ENCODE measurements around the gene DECR2.
"Not testable (repeated sequence)": the region's sequence is repeated elsewhere in the genome, so short reads cannot be mapped to it uniquely, and the experiment has no call there.

DECR2 gene

DNA sequence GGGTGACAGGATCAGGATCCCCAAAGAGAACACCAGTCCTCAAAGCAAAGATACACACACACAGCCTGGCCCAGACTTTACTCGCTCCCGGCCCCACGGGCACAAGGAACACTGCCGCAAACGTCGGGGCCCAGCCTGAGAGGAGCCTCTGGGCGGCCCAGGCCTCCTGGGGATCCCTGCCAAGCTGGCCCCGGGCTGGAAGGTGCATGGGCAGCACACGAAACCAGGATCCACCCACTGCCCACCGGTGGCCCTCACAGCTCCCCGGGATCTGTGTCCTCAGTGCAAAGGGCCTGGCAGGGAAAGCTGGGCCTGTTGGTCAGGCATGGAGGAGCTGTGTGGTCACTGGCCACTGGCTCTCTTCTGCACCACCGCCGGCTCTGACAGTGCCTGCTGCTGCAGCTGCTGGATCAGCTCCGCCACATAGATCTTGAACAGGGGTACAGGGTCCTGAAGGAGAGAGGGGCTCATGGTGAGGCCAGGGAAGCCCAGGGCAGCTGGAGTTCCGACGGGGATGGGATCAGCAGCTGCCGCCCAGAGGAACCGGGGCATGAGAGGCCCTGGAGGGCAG is 34.3 kb upstream of the DECR2 start:
- DNase-seq: no peak

DNA sequence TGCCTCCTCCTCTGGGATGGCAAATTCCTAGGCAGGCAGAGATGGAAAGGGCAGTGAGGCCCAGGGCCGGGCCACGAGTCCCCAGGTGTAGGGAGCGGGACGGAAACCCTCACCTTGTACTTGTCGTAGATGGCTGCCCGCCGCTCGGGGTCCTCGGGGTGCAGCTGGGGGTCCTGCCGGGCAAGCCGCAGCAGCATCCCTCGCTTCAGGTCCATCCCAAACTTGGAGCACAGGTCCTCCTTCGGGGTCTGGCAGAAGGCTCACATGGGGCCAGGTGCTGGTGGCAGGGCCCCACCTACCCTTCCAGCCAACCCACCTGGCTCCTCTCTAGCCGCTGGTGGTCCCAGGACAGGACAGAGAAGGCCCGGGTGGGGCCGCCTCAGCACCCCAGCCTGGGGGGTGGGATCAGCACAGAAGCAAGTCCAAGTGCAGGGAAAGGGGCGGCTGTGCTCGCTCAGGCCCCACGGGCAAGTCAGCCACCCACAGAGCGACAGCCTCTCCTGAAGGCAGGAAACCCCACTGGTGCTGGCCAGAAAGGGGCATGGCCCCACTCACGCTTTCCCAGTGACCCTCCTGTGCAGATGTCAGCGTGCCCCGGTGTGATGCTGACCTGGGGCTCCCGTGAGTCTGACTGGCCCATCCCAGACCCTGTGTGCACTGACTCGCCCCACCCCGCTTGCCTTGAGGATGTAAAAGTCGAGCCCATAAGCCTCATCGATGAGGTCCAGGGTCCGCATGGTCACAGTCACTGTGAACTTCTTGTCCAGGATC is 33.1 kb upstream of the DECR2 start:
- DNase-seq: no peak

DNA sequence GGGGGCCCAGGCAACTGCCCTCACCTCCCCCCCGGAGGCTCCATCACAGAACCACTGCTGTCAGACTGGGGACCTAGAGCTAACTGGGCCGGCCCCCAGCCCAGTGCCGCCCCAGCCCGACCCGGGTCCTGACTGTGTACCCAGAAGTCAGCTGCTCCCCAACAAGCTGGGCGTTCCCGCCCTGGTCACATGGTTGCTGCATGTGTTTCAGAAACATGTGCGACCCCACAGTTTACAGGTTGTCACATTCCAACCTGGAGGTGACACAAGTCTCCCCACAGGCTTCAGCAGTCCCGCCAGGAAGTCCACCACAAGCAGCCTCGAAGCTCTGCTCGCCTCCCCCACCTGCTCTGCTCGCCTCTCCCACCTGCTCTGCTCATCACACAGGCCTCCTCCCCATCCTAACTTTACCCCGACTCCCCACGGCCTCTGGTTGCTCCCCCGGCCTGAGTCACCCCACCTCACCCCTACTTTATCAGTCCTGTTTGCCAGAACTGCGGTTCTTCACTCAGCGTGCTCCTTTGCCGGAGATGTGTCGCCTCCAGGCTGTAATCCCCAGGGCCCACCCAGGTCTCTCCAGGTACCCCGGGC is 32.3 kb upstream of the DECR2 start:
- no peak for DNase-seq

DNA sequence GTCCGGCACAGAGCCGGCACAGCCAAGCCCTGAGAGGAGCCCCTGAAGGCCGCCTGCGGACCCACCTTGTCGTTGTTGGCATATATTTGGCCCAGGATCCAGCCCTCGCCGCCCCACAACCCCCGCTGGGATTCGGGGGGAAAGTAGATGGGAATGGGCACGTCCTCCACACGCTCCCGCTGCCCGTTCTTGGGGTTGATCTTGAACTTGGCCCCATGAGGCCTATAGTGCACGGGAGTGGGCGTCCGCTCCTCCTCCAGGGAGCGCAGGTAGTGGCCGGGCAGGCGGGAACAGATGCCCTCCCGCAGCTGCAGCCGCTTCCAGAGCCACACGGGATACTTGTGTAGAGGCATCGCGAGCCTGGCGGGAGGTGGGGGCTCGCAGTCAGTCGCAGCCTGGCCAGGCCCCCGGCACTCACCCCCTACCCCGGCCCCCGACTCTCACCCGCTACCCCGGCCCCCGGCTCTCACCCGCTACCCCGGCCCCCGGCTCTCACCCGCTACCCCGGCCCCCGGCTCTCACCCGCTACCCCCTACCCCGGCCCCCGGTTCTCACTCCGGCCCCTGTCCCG is 31.7 kb upstream of the DECR2 start:
- no peak for DNase-seq

DNA sequence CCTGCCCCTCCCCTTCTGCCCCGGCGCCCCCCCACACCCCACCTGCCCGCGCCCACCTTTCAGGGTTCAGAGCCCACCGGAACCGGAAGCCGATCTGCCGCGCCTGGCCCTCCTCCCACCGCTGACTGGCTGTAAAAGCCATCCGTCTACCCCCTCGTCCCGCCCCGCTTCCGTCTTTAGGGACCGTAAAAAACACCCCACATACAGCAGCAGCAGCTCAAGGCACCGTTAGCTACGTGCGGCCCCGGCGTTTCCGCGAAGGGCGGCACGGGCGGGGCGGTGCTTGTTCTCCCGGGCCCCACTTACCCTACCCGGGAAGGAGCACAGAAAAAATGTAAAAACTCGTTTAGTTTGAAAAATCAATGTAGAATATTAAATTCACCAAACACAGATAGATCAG is 31.2 kb upstream of the DECR2 start, which contains the start of gene MRPL28:
Gene MRPL28 (minus strand): TSS at position 96 of the 400 bp plus-strand sequence. CDS start 320 bp downstream, outside the sequence.
- DNase-seq: peak; percentile 75 to 89 (median 82)

DNA sequence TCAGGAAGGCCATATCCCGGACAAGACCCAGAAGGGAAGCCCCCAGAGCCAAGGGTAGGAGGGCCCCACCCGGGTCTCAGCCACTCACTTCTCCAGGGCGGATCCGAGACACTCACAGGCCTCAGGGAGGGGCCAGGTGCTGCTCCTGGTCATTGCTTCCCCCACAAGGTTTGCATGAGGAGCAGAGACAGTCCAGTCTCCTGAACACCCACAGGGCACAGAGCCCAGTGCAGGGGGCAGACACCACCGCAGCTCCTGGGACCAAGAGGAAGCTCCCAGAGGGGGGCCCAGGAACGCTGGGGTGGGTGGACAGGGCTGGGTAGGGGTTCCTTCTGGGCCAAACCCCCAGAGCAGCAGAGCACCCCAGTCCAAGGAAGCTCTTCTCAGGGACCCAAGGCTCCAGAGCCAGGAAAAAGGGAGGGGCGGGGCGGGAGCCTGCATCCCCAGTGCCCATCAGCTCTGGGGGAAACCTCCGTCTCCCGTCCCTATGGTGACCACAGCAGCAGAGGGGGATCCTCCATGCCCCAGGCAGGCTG is 30.6 kb upstream of the DECR2 start:
- DNase-seq: no peak

DNA sequence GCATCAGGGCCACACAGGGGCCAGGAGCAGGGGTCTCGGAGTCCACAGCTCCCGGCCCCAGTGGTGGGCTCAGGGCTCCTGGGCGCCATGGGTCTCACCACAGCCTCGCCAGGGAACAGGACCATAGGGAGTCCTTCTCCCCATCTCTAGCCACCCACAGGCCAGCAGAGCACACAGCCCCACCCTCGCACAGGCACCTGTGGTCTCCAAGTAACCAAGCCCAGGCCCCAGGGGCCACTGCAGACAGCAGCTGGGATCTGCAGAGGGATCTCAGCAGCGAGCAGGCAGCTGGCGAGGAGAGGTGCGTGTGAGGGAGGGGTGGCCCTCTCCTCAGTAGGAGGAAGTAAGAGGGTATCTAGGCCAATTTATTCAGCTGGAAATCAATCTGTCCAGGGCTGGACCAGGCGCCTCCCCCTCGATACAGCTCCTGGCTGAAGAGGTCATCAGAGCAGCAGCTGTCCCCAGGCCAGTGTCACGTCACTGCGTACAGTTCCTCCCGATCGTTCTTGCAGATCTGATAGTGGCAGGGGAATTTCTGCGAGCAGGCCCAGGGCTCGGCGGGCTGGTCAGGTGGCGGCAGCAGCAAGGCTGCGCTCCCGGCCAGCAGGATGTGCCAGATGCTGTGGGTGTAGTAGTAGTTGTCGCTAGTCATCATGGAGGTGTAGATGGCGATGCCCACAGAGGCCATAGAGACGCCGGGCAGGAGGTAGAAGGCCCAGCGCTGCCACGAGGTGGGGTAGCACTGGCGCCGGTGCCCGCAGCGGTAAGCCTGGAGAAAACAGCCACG is 30.0 kb upstream of the DECR2 start:
- no peak for DNase-seq

DNA sequence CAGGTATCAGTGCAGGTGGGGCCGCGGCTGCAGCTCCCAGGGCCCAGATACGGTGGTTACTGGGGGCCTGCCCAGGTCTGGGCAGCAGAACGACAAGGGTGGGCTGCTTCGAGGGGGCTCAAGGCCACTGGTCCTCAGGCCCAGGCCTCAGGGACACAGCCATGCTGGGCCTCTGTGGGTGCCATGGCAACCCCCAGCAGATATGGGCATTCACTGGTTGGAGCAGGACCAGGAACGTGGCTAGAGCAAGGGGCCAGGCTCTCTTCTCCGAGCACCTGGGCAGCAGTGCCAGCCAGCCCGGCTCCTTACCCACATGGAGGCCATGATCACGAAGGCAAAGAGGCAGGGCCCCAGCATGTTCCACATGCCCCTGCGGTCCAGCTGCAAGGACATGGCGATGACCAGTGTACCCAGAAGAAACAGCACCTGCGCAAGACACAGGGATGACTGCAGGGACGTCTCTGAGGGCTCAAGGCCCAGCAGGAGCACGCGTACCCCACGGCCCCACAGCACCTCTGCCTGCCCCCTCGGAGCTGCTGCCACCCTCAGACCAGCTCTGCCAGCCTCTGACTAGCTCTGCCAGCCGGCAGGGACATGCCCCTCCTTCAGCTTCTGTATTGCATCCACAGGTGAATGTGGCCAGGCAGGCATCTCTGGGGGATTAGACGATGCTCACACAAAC is 29.2 kb upstream of the DECR2 start:
- DNase-seq: no peak

DNA sequence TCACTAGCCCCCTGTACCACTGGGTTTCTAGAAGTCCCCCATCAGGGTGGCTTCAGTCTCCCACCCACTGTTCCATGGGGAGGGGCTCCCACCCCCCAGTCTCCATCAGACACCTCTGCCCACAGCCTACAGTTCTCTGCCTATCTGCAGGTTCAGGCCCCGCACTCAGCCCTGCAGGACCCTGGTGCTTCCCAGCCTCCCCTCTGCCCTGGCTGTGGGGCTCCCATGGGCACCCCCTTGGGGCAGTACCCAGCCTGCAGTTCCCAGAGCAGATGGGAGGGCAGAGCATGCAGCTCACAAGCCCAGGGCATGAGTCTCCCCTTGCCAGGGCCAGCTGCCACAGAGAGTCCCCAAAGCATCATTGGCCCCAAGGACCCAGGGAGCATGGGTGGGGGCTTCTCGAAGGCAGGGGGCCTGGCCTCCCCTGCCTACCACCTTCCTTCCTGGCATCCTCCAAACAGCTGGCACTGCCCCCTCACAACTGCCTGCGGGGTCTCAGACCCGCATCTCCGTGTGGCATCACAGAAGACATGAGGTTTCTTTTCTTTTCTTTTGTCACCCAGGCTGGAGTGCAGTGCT is 28.6 kb upstream of the DECR2 start:
- no peak for DNase-seq

DNA sequence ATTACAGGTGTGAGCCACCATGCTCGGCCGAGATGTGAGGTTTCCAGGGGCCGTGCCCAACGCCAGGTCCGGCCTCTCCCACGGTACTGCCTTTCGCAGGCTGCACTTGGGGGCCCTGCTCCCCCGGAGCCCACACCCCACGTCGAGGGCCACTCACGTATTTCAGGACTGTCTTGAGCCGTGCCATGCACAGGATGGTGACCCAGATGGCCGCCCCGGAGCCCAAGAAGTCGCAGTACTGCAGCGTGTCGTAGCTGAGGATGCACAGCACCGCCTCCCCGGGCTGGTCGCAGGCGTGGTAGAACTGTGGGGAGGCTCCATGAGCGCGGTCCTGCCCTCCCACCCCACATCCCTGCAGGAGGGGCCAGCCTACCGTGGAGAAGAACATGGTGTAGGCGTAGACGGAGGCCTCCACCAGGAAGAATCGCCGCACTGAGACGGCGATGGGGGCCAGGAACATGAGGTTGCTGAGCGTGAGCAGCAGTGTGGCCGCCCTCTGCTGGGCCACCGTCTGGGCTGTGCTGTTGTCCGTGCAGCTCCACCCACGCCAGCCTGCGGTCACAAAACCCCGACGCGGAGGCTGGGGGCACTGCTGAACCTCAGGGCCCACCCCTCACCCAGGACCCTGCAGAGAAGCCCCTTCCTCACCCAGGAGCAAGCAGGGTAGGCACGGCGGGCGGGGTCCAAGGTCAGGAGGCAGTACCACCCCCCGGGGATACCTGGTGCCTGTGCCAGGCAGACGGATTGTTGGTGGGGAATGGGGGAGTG is 27.7 kb upstream of the DECR2 start:
- DNase-seq: no peak

DNA sequence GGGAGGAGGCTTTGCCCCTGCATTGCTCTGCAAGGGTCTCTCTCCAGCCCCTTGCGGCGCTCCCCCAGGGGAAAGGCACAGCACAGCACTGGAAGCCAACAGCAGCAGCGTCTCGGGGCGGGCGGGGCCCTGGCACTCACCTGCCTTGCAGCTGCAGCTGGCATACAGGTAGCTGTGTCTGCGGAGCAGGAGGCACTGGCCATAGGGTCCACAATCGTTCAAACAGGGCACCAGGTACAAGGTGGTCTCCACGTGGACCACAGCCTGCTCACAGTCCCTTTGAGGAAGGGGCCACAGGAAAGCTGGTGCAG is 27.1 kb upstream of the DECR2 start:
- DNase-seq: no peak

DNA sequence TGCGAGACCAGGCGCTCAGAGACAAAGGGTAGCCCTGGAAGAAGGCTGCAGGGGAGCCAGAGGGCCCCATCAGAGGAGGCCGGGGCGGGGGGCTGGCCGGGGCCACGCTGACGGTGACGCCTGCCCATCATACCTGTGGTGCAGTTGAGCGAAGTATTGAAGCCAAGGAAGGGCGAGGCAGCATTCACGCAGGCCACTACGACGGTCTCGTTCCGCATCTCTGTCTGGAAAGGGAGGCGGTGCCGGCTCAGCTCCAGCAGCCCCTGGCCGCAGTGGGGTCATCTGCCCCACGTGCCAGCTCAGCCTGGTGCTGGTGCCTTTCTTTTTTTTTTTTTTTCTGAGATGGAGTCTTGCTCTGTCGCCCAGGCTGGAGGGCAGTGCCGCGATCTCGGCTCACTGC is 26.5 kb upstream of the DECR2 start:
- DNase-seq: no peak

DNA sequence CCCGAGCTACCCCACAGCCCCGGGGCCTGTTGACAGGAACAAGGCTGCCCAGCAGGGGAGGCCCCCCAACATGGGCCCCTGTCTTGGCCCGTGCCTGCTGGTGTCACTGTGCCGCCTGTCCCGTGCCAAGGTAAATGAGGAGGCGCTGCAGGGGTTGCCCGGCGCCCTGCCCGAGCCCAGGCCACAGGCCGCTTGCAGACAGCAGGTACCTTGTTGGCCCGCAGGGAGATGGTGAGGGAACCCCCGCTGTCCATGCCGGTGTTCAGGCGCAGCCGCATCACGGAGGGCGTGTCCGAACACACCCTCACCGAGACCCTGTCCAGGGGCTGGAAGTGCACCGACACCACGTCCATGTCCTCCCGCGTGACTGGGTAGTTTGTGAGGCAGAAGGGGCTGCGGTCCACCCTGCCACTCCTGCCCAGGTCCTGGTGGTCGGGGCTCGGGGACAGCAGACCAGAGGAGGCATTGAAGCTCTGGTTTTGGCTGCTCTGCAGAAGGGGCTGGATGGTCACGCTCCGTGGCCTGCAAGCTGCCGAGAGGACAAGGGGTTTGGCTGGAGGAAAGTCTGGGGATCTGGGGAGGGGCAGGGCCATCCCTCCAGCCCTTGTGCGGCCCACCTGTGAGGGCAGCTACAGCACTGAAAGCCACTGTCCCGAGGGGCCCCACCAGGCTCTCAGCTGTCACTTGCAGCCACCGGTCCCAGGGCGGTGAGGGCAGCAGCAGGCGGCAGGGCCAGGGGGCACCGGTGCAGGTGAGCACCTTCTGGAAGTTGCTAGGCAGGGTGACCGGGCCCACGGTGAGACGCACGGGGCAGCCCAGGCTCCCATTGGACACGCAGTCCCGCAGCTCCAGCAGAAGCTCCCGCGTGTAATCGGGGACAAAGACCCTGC is 25.5 kb upstream of the DECR2 start:
- DNase-seq: no peak

DNA sequence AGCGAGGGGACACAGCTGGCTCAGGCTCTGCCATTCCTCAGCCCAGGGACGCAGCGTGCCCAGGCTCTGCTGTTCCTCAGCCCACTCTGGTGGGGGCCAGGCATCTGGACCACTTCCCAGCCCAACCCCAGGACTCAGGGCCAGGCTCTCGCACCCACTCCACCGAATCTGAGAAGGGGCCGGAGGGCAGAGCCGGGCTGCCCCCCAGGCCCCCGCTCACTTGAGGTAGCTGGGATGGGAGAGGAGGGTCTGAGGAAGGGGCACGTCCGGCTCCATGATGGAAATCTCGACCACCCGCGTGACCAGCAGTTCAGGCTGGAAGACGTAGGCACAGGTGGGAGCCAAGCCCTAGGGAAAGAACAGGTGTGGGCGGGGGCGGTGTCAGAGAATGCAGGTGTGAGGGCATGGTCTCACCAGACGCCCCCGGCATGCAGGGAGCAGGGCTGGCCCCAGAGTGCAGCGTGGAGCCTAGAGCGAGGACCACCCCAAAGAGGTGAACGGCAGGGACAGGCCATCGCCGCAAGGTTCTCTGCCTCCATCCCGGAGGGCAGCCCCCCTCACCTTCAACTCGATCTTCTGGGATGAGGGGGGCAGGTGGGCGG is 24.8 kb upstream of the DECR2 start:
- no peak for DNase-seq

DNA sequence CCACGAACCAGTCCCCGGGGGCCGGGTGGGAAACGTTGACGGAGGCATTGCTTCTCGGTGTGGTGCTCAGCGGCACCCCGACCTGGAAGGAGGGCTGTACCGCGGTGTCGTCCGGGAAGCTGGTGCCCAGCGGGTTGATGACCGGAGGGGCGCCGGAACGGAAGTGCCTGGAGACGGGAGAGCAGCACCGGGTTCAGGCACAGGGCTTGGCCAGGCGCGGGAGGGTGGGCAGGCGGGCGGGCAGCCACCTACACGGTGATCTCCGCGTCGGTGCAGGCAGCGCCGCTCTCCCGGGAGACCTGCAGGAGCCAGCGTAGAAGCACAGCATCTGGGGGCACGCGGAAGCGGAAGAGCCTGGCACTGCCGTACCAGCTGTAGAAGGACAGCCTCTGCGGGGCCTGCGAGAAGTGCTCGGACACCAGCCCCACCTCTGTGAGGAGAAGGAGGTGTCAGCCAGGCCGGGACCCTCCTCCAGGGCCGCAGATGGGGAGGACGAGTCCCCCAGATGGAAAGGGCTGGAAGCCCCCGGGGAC is 24.2 kb upstream of the DECR2 start:
- DNase-seq: no peak

DNA sequence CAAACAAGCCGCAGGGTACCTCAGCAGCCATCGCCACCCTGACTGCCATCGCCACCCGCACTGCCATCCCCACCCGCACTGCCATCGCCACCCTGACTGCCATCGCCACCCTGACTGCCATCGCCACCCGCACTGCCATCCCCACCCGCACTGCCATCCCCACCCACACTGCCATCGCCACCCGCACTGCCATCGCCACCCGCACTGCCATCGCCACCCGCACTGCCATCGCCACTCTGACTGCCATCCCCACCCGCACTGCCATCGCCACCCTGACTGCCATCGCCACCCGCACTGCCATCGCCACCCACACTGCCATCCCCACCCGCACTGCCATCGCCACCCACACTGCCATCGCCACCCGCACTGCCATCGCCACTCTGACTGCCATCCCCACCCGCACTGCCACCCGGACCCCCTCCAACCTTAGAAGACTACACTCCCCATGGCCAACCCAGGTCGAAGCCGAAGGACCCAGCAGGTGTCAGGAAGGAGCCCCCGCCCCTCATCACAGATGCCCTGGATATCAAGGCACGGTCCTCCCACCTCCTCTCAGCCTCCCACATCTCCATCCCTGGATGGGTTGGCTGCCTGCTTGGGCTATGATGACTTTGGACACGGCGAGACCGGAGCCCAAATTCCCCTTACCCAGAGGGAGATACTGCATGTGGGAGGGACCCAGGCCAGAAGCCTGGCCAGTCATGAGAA is 23.4 kb upstream of the DECR2 start:
- DNase-seq: not testable (repeated sequence)

DNA sequence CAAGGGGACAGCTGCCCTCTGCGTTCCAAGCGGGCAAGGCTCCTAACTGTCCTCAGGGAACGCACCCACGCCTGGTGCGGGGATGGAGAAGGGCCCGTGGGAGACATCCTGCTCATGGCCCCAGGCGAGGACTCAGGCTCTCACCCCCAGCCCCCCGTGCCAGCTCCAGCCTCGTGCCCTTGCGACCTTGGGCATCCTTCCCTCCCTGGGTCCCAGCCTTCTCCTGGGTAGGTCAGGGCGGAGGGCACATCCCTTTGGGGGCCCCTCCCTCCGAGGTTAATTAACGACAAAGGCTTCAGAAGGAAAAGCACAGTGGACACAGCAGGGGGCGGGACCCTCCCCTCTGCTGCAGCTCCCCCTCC is 22.9 kb upstream of the DECR2 start:
- no peak for DNase-seq

DNA sequence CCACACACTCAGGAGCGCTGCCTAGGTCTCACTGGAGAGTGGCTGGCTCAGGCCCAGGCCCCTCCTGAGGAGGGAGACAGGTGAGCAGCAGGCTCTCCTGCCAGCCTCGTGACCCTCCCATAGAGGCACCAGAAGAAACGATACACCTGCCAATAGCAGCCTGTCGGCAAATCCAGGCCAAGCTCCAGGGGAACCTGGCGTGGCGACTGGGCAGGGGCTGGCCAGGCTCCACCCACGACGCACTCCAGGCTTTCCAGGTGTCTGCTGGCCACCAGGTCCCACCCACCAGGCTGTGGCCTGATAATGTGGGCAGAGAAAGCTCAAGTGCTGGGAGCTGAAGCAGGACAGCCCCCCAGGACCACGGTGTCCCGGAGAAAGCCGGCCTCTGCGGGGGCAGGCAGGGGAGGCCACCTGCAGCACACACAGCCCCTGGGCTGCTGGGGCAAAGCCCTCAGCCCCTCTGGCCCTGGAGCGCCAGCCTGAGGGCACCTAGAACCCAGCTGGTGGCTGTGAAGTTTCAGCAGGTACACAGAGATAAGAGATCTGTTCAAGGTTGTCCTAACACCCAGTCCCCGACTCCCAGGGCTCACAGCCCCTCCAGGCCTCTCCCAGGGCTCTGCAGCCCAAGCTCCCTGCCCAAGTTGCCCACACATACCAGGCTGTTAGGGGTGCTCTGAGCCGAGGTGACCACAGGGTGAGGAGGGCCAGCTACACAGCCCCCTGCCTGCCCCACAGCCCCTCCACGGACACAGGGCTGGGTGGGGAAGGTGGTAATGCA is 22.3 kb upstream of the DECR2 start:
- no peak for DNase-seq

All from activated naive CD4-positive, alpha-beta T cell (primary cell).